GOT3 (cell line): Measurements from ENCODE around the gene FAM217A.

Experiments used
- DNase-seq: peaks from one replicate; lab custom pipeline; 2025; ENCODE audit warnings: mixed read lengths; lab: John Stamatoyannopoulos, UW

The FAM217A gene

DNA sequence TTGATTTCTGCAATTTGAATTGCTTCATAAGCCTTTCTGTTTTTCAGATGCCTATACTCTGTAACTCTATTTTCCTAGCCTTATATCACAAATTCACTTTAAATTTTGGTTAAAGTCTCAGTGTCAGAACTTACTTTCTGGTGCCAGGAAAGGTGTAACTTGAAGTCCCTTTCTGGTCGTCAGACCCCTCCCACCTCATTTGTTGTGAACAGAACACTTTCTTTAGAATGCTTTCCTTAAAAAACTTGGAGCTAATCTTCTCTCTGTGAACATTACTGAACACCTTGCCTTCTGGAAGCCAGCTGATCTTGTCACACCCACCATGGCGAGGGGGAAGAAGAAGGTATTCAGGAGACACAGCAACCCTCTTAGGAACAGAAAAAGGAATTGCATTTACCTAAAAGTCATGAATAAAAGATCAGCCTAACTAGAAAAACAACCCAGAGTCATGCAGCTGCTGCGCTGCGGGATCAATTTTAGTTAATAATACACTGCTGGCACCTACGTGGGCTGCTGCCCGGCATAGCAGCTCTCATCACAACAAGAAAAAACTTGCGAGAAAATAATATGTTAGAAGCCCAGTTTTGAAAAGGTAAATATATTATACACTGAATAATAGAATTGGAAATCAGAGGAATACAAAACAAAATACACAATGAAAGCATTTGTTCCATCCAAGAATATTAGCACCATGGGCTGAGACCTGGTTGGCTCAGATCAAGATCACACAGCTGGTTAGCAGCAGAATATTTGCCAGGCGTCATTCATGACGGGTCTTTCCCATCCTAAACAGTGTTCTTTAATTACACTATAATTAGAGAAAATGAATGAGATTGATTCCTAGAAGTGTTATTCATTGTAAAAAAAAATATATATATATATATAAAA lies 5.8 kb upstream of the FAM217A start:
- no peak for DNase-seq

DNA sequence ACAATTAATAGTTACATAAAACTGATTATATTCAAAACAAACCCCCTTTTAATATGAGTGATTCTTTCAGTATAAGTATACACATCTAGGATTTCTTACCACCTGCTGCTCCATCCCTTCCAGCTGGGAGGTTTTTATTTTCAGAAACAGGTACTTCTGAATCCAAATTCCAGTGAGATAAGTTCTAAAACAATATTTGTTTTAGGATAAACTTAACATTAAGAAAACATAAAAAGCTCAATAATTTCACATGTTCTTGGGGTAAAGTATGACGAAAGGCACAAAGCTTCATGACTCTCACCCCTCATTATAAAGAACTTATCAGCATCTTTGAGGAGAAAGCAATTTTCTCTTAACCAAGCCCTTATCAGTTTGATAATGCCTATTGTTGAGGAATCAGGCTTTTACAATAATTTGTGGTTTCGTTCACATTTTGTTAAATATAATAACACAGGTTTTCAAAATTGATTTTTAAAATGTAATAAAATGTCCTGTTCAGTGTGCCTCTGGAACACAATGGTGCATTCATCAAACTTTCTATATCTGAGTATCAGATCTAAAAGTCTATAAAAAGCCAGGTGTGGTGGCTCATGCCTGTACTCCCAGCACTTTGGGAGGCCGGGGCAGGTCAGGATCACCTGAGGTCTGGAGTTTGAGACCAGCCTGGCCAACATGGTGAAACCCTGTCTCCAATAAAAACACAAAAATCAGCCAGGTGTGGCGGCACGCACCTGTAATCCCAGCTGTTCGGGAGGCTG lies 4.3 kb downstream of the FAM217A start:
- DNase-seq, result no peak

DNA sequence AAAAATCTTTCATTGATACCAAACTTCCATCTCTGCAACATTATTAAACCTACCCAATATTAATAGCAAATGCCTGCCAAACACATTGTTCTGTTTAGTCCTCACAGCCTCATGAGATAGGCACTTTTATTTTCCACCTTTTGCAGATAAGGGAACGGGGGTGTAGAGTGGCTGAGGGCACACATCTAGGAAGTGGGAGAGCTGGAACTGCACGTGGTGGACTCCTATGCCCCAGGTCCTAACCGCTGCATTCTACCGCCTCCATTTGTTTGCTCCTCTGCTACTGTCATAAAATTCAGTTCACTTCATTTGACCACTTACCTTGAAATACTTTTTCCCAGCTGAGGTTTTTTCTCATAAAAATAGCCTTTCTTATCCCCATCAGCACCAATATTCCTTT lies 7.6 kb downstream of the FAM217A start:
- DNase-seq, result no peak

GRCh38 chr6:4069199-4069598 lies 9.7 kb downstream of the FAM217A start:
- no peak for DNase-seq

DNA sequence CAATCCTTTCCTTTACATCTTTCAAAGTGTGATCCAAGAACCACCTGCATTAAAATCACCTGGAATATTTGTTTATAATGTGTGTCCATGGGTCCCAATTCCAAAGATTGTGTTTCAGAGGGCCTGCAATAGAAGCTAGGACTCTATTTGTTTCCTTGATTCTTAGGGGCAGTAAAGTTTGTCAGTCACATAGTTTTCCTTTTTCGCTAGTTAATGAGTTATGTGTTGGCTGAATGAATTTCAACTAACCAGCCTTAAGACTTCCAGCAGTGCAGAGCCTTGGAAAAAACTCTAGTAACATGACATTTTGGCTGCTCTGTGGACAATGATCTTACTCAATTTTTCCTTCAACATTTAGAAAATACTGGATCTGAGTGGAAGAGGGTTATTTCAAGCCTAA lies 11.3 kb downstream of the FAM217A start:
- DNase-seq, result no peak

DNA sequence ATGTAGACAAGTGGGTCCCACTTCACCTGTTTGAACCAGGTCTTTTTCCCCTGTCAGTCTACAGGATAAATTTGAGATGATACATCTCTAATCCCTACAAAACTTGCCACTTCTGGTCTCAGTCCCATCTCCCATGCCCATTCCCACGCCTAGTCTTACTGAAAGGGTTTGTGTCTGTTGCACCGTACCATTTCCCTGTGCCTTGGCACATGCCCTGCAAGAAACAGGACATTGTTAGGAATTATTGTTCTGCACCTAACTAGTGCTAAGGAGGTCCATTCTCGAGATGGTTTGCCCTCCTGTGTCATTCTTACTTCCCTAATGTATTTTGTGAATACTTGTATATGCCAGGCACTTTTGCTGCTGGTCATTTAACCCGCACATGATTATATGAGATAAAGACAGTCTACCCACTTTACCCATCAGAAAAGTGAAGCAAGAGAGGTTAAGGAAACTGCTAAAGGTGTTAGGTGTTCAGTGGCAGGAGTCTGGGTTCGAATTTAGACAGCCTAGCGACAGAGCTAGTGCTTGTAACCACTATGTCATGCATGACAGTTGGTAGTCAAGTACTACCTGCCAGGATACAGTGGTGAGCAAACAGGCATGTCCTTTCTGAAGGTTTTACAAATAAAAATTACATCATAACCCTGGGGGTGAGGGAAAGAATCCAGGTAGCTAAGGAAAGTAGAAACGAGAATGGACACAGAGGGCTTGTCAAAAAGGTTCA lies 12.7 kb downstream of the FAM217A start:
- no peak for DNase-seq

GRCh38 chr6:4059115-4059777 lies 19.7 kb downstream of the FAM217A start:
- DNase-seq, result no peak

- no peak for DNase-seq
Observed at GRCh38 chr6:4057036-4057435, 21.9 kb downstream of the FAM217A start.

DNA sequence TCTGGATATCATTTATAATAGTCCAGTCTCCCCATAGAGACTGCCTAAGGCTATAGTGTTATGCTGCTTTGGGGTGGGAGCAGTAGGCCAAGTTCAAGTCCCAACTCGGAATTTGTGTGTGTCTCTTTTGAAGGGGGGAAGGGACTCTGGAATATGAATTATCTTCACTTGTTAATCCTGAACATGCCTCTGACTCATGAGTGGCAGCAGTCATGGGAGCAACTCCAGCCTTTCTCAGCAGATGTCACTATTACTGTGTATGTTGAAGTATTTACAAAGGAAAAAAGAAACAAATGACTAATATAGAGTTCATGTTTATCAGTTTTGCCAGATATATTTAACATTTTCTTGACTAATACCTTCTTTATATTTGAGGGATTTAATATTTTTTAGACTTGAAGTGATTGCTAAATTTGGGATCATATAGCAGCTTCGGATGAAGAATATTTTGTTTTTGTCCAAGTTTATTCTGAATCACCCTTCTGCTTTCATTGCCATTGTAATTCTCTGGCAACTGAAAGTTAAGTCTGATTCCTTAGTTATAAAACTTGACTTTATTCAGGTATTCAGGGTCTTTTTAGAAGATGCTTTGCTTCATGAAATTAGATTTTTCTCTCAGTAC lies 23.4 kb downstream of the FAM217A start:
- DNase-seq, result no peak

GRCh38 chr6:4049246-4049645 lies 29.7 kb downstream of the FAM217A start:
- DNase-seq, result no peak

GRCh38 chr6:4041480-4041879 lies 37.5 kb downstream of the FAM217A start:
- no peak for DNase-seq

DNA sequence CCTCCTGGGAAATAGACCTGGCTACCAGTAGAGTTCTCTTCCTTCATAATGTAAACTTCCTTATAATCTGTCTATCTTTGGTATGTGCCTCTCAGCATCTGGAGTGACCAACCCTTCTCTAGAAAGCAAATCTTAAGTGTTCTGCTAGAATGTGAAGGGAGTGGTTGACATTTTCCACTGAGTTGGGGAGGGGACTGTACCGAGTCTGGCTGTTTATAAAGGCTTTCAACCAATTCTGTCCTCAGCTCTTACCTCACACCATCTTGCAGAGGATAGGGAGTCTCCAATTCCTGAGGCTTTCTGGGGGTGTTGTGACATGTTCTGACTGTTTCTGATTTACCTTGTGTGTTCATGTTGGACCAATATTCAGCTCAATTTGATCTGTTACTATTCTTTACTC lies 39.6 kb downstream of the FAM217A start:
- no peak for DNase-seq

DNA sequence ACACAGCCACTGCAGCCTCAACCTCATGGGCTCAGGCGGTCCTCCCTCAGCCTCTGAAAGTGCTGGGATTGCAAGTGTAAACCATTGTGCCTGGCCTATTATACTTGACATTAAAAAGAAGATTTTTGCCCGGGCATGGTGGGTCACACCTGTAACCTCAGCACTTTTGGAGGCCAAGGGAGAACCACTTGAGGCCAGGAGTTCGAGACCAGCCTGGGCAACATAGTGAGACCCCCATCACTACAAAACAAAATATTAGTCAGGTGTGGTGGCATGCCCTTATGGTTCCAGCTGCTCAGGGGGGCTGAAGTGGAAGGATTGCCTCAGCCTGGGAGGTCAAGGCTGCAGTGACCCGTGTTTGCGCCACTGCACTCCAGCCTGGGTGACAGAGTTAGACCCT lies 42.4 kb downstream of the FAM217A start:
- no peak for DNase-seq

DNA sequence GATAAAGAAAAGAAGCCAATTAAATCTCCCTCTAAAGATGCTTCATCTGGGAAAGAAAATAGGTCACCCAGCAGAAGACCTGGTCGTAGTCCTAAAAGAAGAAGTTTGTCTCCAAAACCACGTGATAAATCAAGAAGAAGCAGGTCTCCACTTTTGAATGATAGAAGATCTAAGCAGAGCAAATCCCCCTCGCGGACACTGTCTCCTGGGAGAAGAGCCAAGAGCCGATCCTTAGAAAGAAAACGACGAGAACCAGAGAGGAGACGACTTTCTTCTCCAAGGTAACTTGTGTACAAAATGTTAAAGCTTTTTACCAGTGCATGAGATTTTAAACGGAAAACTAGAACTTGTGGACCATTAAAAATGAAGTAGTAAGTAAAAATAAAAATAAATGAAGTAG lies 46.5 kb downstream of the FAM217A start:
- DNase-seq, result no peak

DNA sequence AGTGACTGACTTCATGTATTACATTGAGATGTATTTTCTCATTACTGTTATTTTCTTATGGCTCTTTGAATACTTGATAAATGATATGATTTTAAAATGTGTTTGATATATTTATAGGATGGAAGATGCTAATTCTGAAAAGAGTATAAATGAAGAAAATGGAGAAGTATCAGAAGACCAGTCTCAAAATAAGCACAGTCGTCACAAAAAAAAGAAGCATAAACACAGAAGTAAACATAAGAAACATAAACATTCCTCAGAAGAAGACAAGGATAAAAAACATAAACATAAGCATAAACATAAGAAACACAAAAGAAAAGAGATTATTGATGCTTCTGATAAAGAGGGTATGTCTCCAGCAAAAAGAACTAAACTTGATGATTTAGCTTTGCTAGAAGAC lies 47.5 kb downstream of the FAM217A start:
- DNase-seq, result no peak

- DNase-seq, result no peak
Observed at GRCh38 chr6:4030669-4031068, 48.3 kb downstream of the FAM217A start.

GRCh38 chr6:4029687-4030086 lies 49.2 kb downstream of the FAM217A start:
- DNase-seq, result no peak

- no peak for DNase-seq
Observed at GRCh38 chr6:4028051-4028450, 50.9 kb downstream of the FAM217A start.

DNA sequence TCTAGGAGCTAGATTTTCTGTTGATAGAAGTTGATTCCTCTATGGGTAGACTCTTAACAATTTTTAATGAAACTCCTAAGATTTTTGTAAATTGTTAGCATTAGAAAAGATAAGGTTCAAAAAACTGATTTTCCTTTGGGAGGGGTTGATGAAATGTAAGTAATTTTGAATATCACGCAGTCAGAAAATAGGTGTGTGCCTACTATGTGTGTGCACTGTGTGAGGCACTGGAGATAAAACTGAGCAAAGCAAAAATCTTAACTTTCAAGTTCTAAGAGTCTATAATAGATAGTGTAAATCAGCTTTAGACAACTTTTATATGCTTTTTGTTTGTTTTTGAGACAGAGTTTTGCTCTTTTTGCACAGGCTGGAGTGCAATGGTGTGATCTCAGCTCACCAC lies 53.3 kb downstream of the FAM217A start:
- DNase-seq, result no peak

DNA sequence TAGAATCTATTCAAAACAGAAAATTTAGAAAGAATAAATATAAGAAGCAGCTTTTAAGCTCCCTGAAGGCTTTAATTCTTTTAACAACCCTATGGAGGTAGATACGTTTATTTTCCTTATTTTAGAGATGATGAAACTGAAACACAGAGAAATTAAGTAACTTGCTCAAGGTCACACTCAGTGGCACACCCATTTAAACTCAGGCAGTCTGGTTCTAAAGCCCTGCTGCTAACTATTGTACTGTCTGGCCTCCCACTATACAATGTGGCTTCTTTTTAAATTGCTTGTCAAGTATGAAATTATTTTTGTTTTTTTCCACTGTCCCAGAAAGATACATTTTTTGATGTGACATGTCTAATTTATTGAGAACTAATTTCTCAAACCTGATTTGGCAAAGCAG lies 55.7 kb downstream of the FAM217A start:
- DNase-seq, result no peak

DNA sequence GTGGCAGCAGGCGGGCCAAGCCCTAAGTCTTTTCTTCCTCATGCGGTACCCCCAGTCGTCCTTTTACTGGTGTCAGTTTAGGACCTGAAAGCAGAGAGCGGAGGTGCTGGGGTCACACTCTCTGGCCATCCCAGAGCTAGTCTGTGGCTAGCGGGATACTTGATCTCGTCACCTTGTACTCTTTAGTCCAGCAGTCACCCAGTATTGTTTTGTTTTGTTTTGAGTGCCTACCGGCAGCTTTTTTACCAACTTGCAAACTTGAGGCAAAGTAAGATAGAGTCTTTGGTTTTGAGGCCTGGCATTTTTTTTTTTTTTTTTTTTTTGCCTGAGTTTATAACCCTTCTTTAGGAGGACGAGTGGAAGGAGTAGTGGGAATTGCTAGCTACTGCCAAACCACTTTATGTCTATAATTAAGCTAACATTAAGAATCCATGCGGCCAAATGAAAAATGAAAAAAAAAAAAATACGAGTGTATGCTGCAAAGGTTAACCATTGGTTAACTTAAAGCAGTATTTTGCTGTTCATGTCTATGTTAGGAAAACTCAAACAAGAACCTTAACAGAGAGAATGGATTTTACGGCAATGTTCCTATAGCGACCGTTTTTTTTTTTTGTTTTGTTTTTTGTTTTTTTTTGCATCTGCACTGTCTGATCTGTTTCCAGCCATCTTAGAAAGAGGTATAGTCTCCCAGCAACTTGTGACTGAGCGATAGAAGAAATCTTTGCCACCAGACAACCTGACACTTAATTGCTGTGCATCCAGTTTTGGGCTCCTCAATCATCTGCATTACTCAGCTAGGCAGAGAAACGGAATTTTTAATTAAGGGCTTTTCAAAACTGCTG lies 56.9 kb downstream of the FAM217A start:
- DNase-seq, result no peak
